NCI-H1092 (cell line): Measurements from ENCODE around the gene ZBTB40.
A peak's percentile ranks its signal among the peaks of the same experiment; 100 is the strongest.

ENCODE experiments used
- DNase-seq: peaks from one replicate; lab custom pipeline; 2025; lab: John Stamatoyannopoulos, UW

The ZBTB40 gene

GRCh38 chr1:22503721-22504410 is 52.2 kb downstream of the ZBTB40 start:
- no peak for DNase-seq

- no peak for DNase-seq
Measured at GRCh38 chr1:22506130-22506692, 54.6 kb downstream of the ZBTB40 start.

DNA sequence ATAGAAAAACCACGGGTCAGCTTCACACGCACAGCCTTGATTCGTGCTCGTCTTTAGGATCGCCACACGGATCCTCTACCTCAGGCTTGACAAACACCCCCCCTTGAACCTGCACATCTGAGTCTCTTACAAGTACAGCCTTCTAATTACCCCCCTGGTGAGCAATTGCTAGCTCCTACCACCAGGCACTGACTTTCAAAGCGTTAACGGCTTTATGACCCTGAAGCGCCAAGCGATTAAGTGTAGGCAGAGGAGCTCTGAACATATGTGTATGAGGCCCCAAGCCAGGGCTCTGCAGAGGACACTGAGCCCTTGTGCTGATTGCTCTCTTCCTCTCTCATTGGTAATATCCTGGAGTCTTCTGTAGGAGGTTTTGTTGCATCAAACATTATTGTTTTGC is 55.9 kb downstream of the ZBTB40 start:
- peak; percentile 92 for DNase-seq

DNA sequence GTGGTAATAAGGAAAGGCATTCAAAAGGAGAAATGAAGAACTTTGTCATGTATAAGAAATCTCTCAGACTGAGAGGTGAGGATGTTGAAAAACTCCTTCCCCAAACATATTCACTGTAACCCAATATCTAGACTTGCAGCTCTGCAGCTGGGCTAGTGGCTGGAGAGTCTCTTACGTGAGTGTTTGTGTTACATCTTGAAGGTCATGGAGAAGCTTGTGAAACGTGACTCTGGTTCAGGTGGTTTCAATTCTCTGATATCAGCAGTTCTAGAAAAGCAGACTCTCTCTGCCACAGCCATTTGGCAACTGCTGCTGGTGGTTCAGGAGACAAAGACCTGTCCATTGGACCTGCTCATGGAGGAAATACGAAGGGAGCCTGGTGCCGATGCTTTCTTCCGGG is 56.7 kb downstream of the ZBTB40 start:
- peak; percentile 75 for DNase-seq

DNA sequence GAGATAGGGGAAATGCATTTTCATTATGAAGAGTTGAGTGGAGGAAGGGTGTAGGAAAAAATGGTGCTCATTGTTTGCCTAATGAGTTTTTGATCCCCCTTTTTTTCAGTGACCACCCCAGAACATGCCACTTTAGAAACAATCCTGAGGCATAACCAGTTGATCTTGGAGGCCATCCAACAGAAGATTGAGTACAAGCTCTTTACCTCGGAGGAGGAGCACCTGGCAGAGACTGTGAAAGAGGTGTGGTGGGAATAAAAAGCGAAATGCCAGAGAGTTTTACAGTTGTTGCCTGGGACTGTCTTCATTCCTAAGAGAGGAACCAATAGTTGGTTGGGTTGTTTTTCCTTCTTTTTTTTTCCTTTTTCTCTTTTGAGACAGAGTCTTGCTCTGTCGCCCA is 57.3 kb downstream of the ZBTB40 start:
- DNase-seq: peak; percentile 78

DNA sequence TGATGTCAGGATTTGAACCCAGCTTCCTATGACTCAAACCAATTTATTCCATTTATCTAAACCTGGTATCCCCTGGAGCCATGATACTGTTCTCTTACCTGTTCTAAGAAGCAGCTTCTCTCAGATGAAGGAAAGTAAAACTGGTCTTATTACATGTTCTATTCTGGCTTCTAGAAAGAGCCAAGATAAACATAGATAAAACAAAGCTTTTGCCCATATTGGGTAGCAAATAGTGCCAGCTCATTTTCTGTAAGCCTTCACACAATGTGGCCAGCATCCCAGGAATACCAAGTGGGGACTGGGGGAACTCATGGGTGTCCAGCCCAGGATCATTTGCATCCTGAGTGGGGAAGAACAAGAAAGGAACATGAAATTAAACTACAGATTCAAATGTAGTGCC is 58.2 kb downstream of the ZBTB40 start:
- no peak for DNase-seq

- no peak for DNase-seq
Measured at GRCh38 chr1:22512873-22513272, 61.2 kb downstream of the ZBTB40 start.

GRCh38 chr1:22516906-22517571 is 65.4 kb downstream of the ZBTB40 start:
- no peak for DNase-seq

DNA sequence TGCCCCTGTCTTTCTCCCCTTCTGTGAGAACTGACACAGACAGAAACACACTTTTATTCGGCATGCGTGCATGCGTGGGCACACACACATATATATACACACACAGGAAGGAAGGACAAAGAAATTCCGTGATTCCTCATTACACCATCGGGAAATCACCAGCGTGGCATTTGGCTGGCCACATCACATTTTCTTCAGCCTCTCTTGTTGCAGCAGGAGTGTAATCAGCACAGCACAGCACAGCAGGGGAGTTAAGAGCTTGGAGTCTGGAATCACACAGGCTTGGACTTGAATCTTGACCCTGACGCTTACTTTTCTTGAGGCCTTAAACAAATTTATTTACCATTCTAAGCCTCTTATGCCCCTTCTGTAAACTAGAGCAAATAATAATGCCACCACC is 66.3 kb downstream of the ZBTB40 start:
- DNase-seq: no peak

GRCh38 chr1:22518379-22518778 is 66.7 kb downstream of the ZBTB40 start:
- DNase-seq: peak; percentile 24

DNA sequence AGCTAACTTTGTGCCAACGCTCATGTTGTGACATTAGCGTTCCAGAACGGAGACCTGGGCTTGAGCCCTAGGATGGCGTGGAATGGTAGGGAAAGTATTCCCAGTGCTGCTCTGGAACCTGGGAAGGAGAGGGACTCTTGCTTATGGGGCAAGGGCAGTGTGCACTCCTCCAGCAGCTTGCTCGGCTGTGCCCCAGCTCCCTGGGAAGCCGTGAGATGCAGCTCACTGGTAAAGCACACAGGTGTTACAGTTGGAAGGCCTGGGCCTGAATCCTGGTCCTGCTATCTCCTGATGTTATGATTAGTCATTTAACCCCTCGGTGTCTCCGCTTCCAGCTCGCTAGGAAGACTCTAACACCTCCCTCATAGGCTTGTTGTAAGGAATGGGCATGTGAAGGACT is 69.2 kb downstream of the ZBTB40 start:
- DNase-seq: no peak

- no peak for DNase-seq
Measured at GRCh38 chr1:22521692-22522091, 70.0 kb downstream of the ZBTB40 start.

DNA sequence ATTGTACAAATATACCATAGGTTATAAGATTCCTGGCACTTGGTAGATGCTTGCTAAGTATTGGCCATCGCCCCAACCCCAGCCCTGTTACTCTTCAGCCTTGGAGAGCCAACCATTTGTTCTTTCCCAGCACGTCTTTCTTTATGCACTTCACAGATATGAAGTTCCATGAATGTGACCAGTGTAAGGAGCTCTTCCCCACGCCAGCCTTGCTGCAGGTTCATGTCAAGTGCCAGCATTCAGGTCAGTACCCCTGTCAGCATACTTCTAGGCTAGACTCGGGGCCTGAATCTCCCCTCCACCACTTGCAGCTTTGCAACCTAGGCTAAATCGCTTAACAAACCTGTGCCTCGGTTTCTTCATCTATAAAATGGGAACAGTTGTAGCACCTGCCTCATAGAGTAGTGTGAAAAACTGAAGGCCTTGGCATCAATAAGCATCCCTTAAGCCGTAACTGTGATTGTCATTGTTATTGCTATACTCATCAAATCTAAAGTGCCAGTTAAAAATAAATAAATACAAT is 70.6 kb downstream of the ZBTB40 start:
- DNase-seq: no peak

DNA sequence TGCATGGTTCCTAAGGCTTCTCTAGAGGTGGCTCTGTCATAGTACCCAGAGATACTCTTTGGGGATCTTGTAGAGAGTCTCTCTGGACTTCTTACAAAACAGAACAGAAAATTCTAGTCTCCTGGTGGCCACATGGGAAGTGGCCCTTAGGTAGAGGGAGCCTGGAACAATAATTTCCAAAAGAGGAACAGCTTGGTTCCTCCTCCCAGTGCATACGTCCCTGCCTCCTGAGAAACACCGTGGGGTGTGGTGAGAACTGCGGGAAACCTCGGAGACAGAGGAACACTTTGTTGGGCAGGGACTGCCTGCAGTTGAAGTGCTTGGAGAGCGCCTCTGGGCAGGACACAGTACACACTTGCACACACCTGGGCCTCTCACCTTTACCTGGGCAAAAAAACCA is 72.8 kb downstream of the ZBTB40 start:
- no peak for DNase-seq

DNA sequence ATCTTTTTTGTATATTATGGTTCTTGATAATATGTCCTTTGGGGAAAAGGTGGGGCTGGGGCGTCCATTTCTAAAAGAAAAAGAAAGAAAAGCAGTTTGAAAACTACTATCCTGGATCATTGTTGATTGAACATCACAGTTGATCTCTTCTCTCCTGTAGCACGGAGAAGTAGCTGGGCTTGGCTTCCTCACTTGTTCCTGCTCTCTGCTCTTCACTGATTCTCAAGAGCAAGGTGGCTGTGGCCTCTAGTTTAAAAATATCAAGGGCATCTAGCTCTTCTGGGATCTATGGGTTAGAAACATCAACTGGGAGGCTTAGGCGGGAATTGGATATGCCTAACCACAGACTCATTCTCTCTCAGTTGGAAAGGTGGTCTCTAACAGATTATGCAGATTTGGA is 73.6 kb downstream of the ZBTB40 start:
- no peak for DNase-seq

GRCh38 chr1:22525646-22526045 is 74.0 kb downstream of the ZBTB40 start:
- no peak for DNase-seq

DNA sequence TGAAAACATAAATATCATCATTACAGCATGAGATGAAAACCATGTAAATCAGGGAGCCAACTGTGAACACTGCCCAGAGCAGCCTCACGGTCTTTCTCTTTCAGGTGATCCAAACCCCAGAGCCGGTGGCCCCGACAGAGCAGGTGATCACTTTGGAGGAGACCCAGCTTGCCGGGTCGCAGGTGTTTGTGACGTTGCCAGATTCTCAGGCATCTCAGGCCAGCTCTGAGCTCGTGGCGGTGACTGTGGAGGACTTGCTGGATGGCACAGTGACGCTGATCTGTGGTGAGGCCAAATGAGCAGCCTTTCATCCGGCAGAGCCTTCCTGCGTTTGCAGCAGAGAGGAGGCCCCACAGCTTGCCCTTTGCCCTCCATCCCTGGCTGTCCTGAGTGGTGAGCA is 74.4 kb downstream of the ZBTB40 start:
- DNase-seq: no peak

GRCh38 chr1:22526677-22527076 is 75.0 kb downstream of the ZBTB40 start:
- DNase-seq: no peak

GRCh38 chr1:22527122-22527521 is 75.5 kb downstream of the ZBTB40 start:
- no peak for DNase-seq

DNA sequence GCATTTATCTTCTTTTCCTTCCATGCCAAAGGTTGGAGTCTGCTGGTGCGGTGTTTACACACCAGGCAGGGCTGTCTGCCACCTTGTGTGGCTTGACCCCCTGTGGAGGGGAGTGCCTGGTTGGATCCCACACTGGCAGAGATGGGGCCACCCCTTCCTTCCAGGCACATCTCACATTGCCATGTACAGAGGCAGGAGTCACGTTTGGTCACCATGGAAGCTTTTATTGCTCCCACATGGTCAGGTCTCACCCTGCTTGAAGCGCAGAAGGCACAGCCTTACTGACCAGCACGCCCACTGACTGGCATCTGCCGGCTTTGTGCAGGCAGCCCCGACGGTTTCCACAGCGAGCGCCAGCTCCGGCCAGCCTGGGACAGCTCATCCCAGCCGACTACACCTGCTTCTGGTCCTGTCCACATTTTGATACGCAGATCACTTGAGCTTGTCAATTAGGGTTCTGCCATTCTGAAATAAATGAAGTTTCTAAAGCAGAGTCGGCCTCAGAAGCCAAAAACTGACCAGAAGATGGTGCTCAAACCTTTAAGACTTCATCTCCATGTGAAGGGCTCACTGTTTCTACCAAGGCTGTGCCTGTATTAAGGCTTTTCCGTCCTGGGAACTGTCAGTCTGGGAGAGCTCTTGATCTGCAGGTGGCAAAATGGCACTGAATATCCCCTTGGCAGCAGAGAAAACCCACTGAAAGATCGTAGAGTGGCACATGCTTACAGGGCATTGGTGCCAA is 76.1 kb downstream of the ZBTB40 start:
- DNase-seq: peak; percentile 66

- DNase-seq: no peak
Measured at GRCh38 chr1:22528451-22528850, 76.8 kb downstream of the ZBTB40 start.

DNA sequence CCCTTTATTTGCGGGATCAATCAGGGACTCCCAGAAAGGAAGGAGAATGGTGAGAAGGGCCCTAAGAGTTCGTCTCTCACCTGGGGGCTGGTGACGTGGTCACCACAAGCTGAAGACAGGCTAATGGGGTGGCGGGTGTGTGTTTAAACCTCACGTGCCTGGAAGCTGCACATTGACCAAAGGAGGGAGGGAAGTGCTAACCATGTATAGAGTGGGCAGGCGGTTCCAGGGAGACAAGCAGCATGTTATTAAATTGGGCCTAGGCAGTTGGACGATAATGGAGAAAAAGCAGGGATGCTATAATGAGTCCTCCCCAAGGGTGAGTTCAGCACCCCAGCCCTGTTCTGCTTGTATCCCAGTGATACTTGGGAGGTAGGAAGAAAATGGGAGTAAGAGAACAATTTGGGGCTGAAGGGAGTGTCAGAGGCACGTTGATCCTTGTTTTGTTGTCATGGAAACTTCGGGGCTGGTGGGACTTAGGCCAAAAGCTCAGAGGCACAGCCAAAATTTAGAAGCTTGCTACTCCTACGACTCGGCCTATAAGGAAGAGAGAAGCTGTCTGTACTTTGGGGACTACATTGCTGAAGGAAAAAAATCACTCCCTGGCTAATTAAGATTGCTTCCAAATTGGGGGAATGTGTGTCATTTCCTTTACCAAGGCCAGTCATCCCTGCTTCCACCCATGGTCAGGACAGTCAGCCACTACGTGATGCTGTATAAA is 78.4 kb downstream of the ZBTB40 start:
- DNase-seq: no peak
